Myocyte (in vitro differentiated cells): ENCODE data around the gene KRTAP12-2. TPM values are rescaled to one million over a fixed set of nuclear protein-coding genes. Genes with fewer than 3 reads are reported as not detected.

ENCODE experiments used
- DNase-seq: peaks from one replicate; pipeline ENCODE4 v3.0.0-alpha.2; 2012; ENCODE audit warnings: low read depth
- polyA plus RNA-seq: library from polyadenylated mRNA; unstranded; fragments of >200 nt; gene quantifications from one replicate; pipeline ENCODE4 v1.2.1, GENCODE V29; 2012; ENCODE audit warnings: missing spikeins
- total RNA-seq: library from RNA; depleted of rRNA; stranded (reverse); fragments of >200 nt; gene quantifications from 2 replicates; pipeline ENCODE4 v1.2.3, GENCODE V29; 2014

Gene KRTAP12-2
- not detected in 2 replicates for total RNA-seq
- not detected for polyA plus RNA-seq

GRCh38 chr21:44666401-44667320 lies at the start of gene KRTAP12-2:
Gene KRTAP12-2 (minus strand): TSS chr21:44666927. CDS start chr21:44666886, 41 bp downstream.
- DNase-seq: peak; percentile 72

GRCh38 chr21:44714905-44715304 lies 48.2 kb upstream of the KRTAP12-2 start:
- no peak for DNase-seq

- DNase-seq: no peak
Measured at GRCh38 chr21:44713846-44714245, 47.1 kb upstream of the KRTAP12-2 start.

- DNase-seq: no peak
Measured at GRCh38 chr21:44713130-44713529, 46.4 kb upstream of the KRTAP12-2 start.

- no peak for DNase-seq
Measured at GRCh38 chr21:44712203-44713028, 45.7 kb upstream of the KRTAP12-2 start.

GRCh38 chr21:44711327-44712202 lies 44.8 kb upstream of the KRTAP12-2 start, which contains the start of gene TSPEAR:
Gene TSPEAR (minus strand): TSS chr21:44711572. CDS start chr21:44711514, 58 bp downstream.
- DNase-seq: no peak

- no peak for DNase-seq
Measured at GRCh38 chr21:44710756-44711326, 44.1 kb upstream of the KRTAP12-2 start.

- no peak for DNase-seq
Measured at GRCh38 chr21:44710294-44710665, 43.6 kb upstream of the KRTAP12-2 start.

- DNase-seq: no peak
Measured at GRCh38 chr21:44709426-44710293, 42.9 kb upstream of the KRTAP12-2 start.

- no peak for DNase-seq
Measured at GRCh38 chr21:44708866-44709425, 42.2 kb upstream of the KRTAP12-2 start.

- no peak for DNase-seq
Measured at GRCh38 chr21:44708213-44708865, 41.6 kb upstream of the KRTAP12-2 start.

GRCh38 chr21:44706706-44707581 lies 40.2 kb upstream of the KRTAP12-2 start:
- DNase-seq: no peak

- DNase-seq: no peak
Measured at GRCh38 chr21:44706026-44706705, 39.4 kb upstream of the KRTAP12-2 start.

GRCh38 chr21:44704636-44705001 lies 37.9 kb upstream of the KRTAP12-2 start:
- no peak for DNase-seq

GRCh38 chr21:44703731-44704635 lies 37.3 kb upstream of the KRTAP12-2 start:
- DNase-seq: no peak
